ENCODE measurements around the gene GANAB.

GRCh38 chr11:62605467-62605866 lies 40.9 kb downstream of the GANAB start:
- no peak for TF ChIP-seq EZH2phosphoT487 (IDR thresholded peaks at IDR 0.05; ENCODE audit: insufficient read depth, low read depth)
- no peak for TF ChIP-seq EZH2 (IDR thresholded peaks at IDR 0.05; ENCODE audit: insufficient read depth, poor library complexity, severe bottlenecking)
